ENCODE measurements around the gene RALGAPA2. TPM values are rescaled to one million over a fixed set of nuclear protein-coding genes. Genes with fewer than 3 reads are reported as not detected.

Gene RALGAPA2
- total RNA-seq, 4 donors from 2014 or later: 13.3 to 29.8 (median 23.6) TPM

- intact Hi-C loops (cut with DNase I): no loop called here
- DNase-seq: no peak
- Histone ChIP-seq H3K4me3 (no peak overlapping the region), H3K27ac (no peak overlapping the region), H3K36me3 (no peaks in the 10 kb centered on the region), H3K27me3 (no peaks in the 10 kb centered on the region), H3K9me3 (no peaks in the 10 kb centered on the region), H3K4me1 (peaks cover 0 to 15% (median 0%) of the 10 kb centered on the region in 3 donors)
- TF ChIP-seq CTCF (IDR thresholded peaks at IDR 0.05) (no peak), POLR2A (IDR thresholded peaks at IDR 0.05) (no peak)
- 75 to 77% methylated on average over 3 of the region's 3 CpGs for WGBS, 2 donors
These were observed 26.8 kb downstream of the RALGAPA2 start for GRCh38 chr20:20685635-20686034.

GRCh38 chr20:20683481-20684321 is 28.7 kb downstream of the RALGAPA2 start:
- no peak for DNase-seq
- H3K4me1 ChIP-seq: peaks cover 0 to 9% (median 0%) of the 10 kb centered on the region in 3 donors
- H3K27ac ChIP-seq: no peak overlapping the region
- no peaks in the 10 kb centered on the region for H3K27me3 ChIP-seq
- intact Hi-C loops (cut with DNase I): no loop called here
- no peak overlapping the region for H3K4me3 ChIP-seq
- H3K36me3 ChIP-seq: peaks cover 0 to 6% (median 0%) of the 10 kb centered on the region in 3 donors
- 77 to 81% methylated on average over 10 of the region's 10 CpGs for WGBS, 2 donors
- H3K9me3 ChIP-seq: no peaks in the 10 kb centered on the region
- TF ChIP-seq POLR2A (IDR thresholded peaks at IDR 0.05) (no peak), CTCF (IDR thresholded peaks at IDR 0.05) (no peak)

GRCh38 chr20:20683020-20683419 is 29.4 kb downstream of the RALGAPA2 start:
- Histone ChIP-seq H3K9me3 (no peaks in the 10 kb centered on the region), H3K36me3 (peaks cover 0 to 10% (median 0%) of the 10 kb centered on the region in 3 donors), H3K4me3 (no peak overlapping the region), H3K27me3 (no peaks in the 10 kb centered on the region), H3K4me1 (peaks cover 0 to 9% (median 0%) of the 10 kb centered on the region in 3 donors), H3K27ac (no peak overlapping the region)
- 94% methylated on average over 9 of the region's 9 CpGs for WGBS, 2 donors
- no peak for TF ChIP-seq POLR2A (IDR thresholded peaks at IDR 0.05)
- TF ChIP-seq CTCF (IDR thresholded peaks at IDR 0.05): no peak
- intact Hi-C loops (cut with DNase I): no loop called here
- DNase-seq: no peak

GRCh38 chr20:20680991-20681508 is 31.4 kb downstream of the RALGAPA2 start:
- Histone ChIP-seq H3K27me3 (no peaks in the 10 kb centered on the region), H3K36me3 (peaks cover 0 to 10% (median 0%) of the 10 kb centered on the region in 3 donors), H3K27ac (no peak overlapping the region), H3K4me1 (peaks cover 0 to 15% (median 0%) of the 10 kb centered on the region in 3 donors), H3K4me3 (no peak overlapping the region), H3K9me3 (no peaks in the 10 kb centered on the region)
- no peak for DNase-seq
- TF ChIP-seq POLR2A (IDR thresholded peaks at IDR 0.05) (no peak), CTCF (IDR thresholded peaks at IDR 0.05) (no peak)
- WGBS, 2 donors: 73 to 85% methylated on average over 4 to 7 of the region's 7 CpGs
- intact Hi-C loops (cut with DNase I): no loop called here

- intact Hi-C loops (cut with DNase I): no loop called here
- peaks cover 0 to 10% (median 0%) of the 10 kb centered on the region in 3 donors for H3K36me3 ChIP-seq
- H3K9me3 ChIP-seq: no peaks in the 10 kb centered on the region
- TF ChIP-seq POLR2A (IDR thresholded peaks at IDR 0.05): no peak
- TF ChIP-seq CTCF (IDR thresholded peaks at IDR 0.05): no peak
- H3K4me3 ChIP-seq: no peak overlapping the region
- DNase-seq: no peak
- no peaks in the 10 kb centered on the region for H3K27me3 ChIP-seq
- no peak overlapping the region for H3K27ac ChIP-seq
- 90 to 96% methylated on average over 3 of the region's 3 CpGs for WGBS, 2 donors
- peaks cover 0 to 15% (median 0%) of the 10 kb centered on the region in 3 donors for H3K4me1 ChIP-seq
These were observed 33.1 kb downstream of the RALGAPA2 start for GRCh38 chr20:20679316-20679715.
